GM12891 (cell line): ENCODE data around the gene RPA3.

ENCODE experiments used
- POLR2A ChIP-seq: IDR thresholded peaks from 2 replicates; pipeline ENCODE4 v1.6.1; 2011; ENCODE audit warnings: low read depth, low read length, control low read depth
- POLR2AphosphoS5 ChIP-seq: IDR thresholded peaks from 2 replicates; pipeline ENCODE4 v1.6.1; 2011; ENCODE audit warnings: low read depth, low read length, control low read depth
- POU2F2 ChIP-seq: IDR thresholded peaks from 2 replicates; pipeline ENCODE4 v1.6.1; 2011; ENCODE audit warnings: low read depth, mild to moderate bottlenecking, control low read depth, low read length, moderate library complexity
- TAF1 ChIP-seq: IDR thresholded peaks from 2 replicates; pipeline ENCODE4 v1.6.1; 2011; ENCODE audit warnings: low read depth, low read length, control low read depth

- no peak for TF ChIP-seq POLR2A
- no peak for TF ChIP-seq TAF1
- TF ChIP-seq POU2F2 = no peak
- no peak for TF ChIP-seq POLR2AphosphoS5
These were observed 35.5 kb downstream of the RPA3 start for GRCh38 chr7:7682861-7683260.
